Ovary (tissue), 10 donors: ENCODE results near the gene SVBP. TPM values are rescaled to one million over a fixed set of nuclear protein-coding genes. Genes with fewer than 3 reads are reported as not detected.
"Not testable (repeated sequence)": the region's sequence is repeated elsewhere in the genome, so short reads cannot be mapped to it uniquely, and the experiment has no call there.

ENCODE experiments used
- DNase-seq, 5 donors: peaks; one replicate each; pipeline ENCODE4 v3.0.0-alpha.2; 2019 to 2020
- H3K27ac ChIP-seq, 2 donors: fragments of 200-600 bp; one replicate each; pipeline versions ENCODE4 v1.5.1 to v1.8.0; 2019 to 2022
- H3K27me3 ChIP-seq: fragments of 200-600 bp; one replicate; pipeline ENCODE4 v1.8.0; 2022
- H3K36me3 ChIP-seq: fragments of 200-600 bp; sonication (generic); one replicate; pipeline ENCODE4 v1.5.1; 2019
- H3K4me1 ChIP-seq: one replicate; pipeline ENCODE4 v1.8.1; 2013; ENCODE audit warnings: mild to moderate bottlenecking, moderate library complexity; ENCODE audit not compliant: insufficient read depth
- H3K4me3 ChIP-seq: fragments of 200-600 bp; sonication (generic); one replicate; pipeline ENCODE4 v1.5.1; 2017
- H3K9me3 ChIP-seq, 2 donors: fragments of 200-600 bp in 1 of 2; sonication (generic) in 1 of 2; one replicate each; pipeline versions ENCODE4 v1.5.1 to v1.8.1; 2013 to 2019; ENCODE audit warnings: mild to moderate bottlenecking in 1 of 2, moderate library complexity in 1 of 2
- CTCF ChIP-seq, 3 donors: fragments of 450-650 bp in 2 of 3; fragments of 200-600 bp in 1 of 3; IDR thresholded peaks; one replicate each; pipeline versions ENCODE4 v1.5.1 to v1.8.0; 2016 to 2022; ENCODE audit warnings: antibody characterized with exemption in 3 of 3, mild to moderate bottlenecking in 1 of 3
- EP300 ChIP-seq: sonication (generic); formaldehyde crosslinking; IDR thresholded peaks from one replicate; pipeline ENCODE4 v1.6.1; 2017; ENCODE audit warnings: antibody characterized with exemption
- POLR2A ChIP-seq: fragments of 450-650 bp; IDR thresholded peaks from one replicate; pipeline ENCODE4 v1.6.1; 2017; ENCODE audit warnings: antibody characterized with exemption, mild to moderate bottlenecking, moderate library complexity
- WGBS, 3 donors: extraction: QIAGEN DNeasy Blood & Tissue Kit in 1 of 3; methylation state at CpG; one replicate each; pipeline versions ENCODE4 v1.1.5 to v1.1.7; 2013 to 2017; 5-methylcytosine and 5-hydroxymethylcytosine counted together
- intact Hi-C, 4 donors: fragments of 100-400 bp; cut with DNase I; formaldehyde crosslinking; loops; one replicate each; pipeline versions ENCODE4 v1.11.0 to v1.15.1; 2022 to 2023
- long read RNA-seq, 3 donors: library from polyadenylated mRNA in 2 of 3; unstranded in 2 of 3; transcript quantifications; one replicate each; pipeline ENCODE4 v2.0.0 and lab custom pipeline, GENCODE V29; 2021 to 2026
- polyA plus RNA-seq, 2 donors: library from polyadenylated mRNA; stranded (reverse); fragments of 200-250 nt in 1 of 2; fragments of 350-450 nt in 1 of 2; fragmentation: Illumina TruSeq in 1 of 2; extraction: RNeasy Lipid Tissue Mini Kit (QIAGEN cat#74804) in 1 of 2; gene quantifications; one replicate each; pipeline ENCODE4 v1.2.3, GENCODE V29; 2013 to 2014
- total RNA-seq, 7 donors: library from RNA; depleted of rRNA in 2 of 7; stranded (reverse); fragments of >200 nt in 2 of 7; fragmentation: NEBNext Ultra II Directional in 3 of 7; extraction: Animal tissue kit (Norgen Biotek cat#: 25700) in 3 of 7; gene quantifications; one replicate each; pipeline versions ENCODE4 v1.1.0 to v1.2.4, GENCODE V29; 2016 to 2023
- donor health status: DM: no; HTN: no; CAD: no; lungs with moderate emphysema.
- donor health status: DM: no; HTN: no; CAD: no.
- donor health status: Bipolar disorder and iron deficiency.
- donor health status: DM: yes; HTN: yes; CAD: no.
- donor health status: DM: no; HTN: no; CAD: no.
- donor health status: DM: yes; HTN: yes; CAD: no.

SVBP gene
- total RNA-seq = 10 to 100 TPM; 20.8 to 56.6 (median 30.3) TPM
- 10 to 100 TPM; 39.6 to 45.6 TPM for polyA plus RNA-seq
- long read RNA-seq, donor 1, transcript SVBP-201 (3 exons, 658 nt) = major isoform, 15 of 16 reads
- long read RNA-seq, donor 1, partial matches to known transcripts = 1 of 16 reads
- long read RNA-seq, donor 1, other reads (novel, unspliced or antisense) = 0 of 16 reads
- long read RNA-seq, donor 2, transcript SVBP-201 (3 exons, 658 nt) = major isoform, 54 of 61 reads
- long read RNA-seq, donor 2, partial matches to known transcripts = 6 of 61 reads
- long read RNA-seq, donor 2, other reads (novel, unspliced or antisense) = 0 of 61 reads
- long read RNA-seq, donor 3, transcript SVBP-201 (3 exons, 658 nt) = major isoform, 20 of 23 reads
- long read RNA-seq, donor 3, partial matches to known transcripts = 1 of 23 reads
- long read RNA-seq, donor 3, other reads (novel, unspliced or antisense) = 2 of 23 reads

GRCh38 chr1:42816585-42817439 is at the start of gene SVBP, which contains the start of gene ERMAP:
Gene SVBP, minus strand, starts transcription at chr1:42817397. Its CDS starts 853 bp downstream, at chr1:42816544.
Gene ERMAP, plus strand, starts transcription at chr1:42817122. Its CDS starts 13,327 bp downstream, at chr1:42830449.
- Histone ChIP-seq H3K9me3 (no peaks in the 10 kb centered on the region), H3K27me3 (no peaks in the 10 kb centered on the region), H3K36me3 (no peaks in the 10 kb centered on the region), H3K4me1 (peaks cover 7% of the 10 kb centered on the region), H3K27ac (peak within 1 kb of the TSS; percentile 71 to 99), H3K4me3 (peak within 1 kb of the TSS; percentile 90)
- intact Hi-C loops = loop anchor here in 1 of 4 donors (10.0 kb wide), 1 partner anchor 52 kb away; the partner anchor contains the start of genes C1orf50 and P3H1
- WGBS, 3 donors = 1% methylated on average over 52 to 66 of the region's 66 CpGs
- peak; percentile 40 for TF ChIP-seq POLR2A
- no peak for TF ChIP-seq CTCF (IDR thresholded peaks at IDR 0.05)
- TF ChIP-seq EP300 = no peak
- DNase-seq = peak; percentile 92 to 96 (median 95)

GRCh38 chr1:42866549-42866948 is 49.4 kb upstream of the SVBP start:
- no peak for DNase-seq
- Histone ChIP-seq H3K4me3 (no peak overlapping the region), H3K9me3 (no peaks in the 10 kb centered on the region), H3K36me3 (no peaks in the 10 kb centered on the region), H3K27me3 (no peaks in the 10 kb centered on the region), H3K27ac (no peak overlapping the region), H3K4me1 (no peaks in the 10 kb centered on the region)
- WGBS, 3 donors = 81 to 87% (median 83%) methylated on average over 5 of the region's 5 CpGs
- TF ChIP-seq CTCF (IDR thresholded peaks at IDR 0.05) = no peak
- no peak for TF ChIP-seq EP300
- TF ChIP-seq POLR2A = no peak
- intact Hi-C loops = no loop called here

GRCh38 chr1:42861014-42861399 is 43.8 kb upstream of the SVBP start:
- intact Hi-C loops = no loop called here
- no peaks in the 10 kb centered on the region for H3K4me1 ChIP-seq
- H3K9me3 ChIP-seq = no peaks in the 10 kb centered on the region
- H3K27ac ChIP-seq = no peak overlapping the region
- no peak for DNase-seq
- no peaks in the 10 kb centered on the region for H3K36me3 ChIP-seq
- H3K27me3 ChIP-seq = no peaks in the 10 kb centered on the region
- no peak for TF ChIP-seq POLR2A
- no peak for TF ChIP-seq EP300
- no peak for TF ChIP-seq CTCF (IDR thresholded peaks at IDR 0.05)
- H3K4me3 ChIP-seq = no peak overlapping the region

GRCh38 chr1:42860339-42861013 is 43.3 kb upstream of the SVBP start:
- TF ChIP-seq POLR2A (no peak), CTCF (IDR thresholded peaks at IDR 0.05) (no peak), EP300 (no peak)
- no peaks in the 10 kb centered on the region for H3K9me3 ChIP-seq
- no peak for DNase-seq
- WGBS, 3 donors = 60 to 90% (median 70%) methylated on average over 4 of the region's 4 CpGs
- no peaks in the 10 kb centered on the region for H3K4me1 ChIP-seq
- no peaks in the 10 kb centered on the region for H3K27me3 ChIP-seq
- intact Hi-C loops = no loop called here
- no peak overlapping the region for H3K4me3 ChIP-seq
- H3K27ac ChIP-seq = no peak overlapping the region
- H3K36me3 ChIP-seq = no peaks in the 10 kb centered on the region

GRCh38 chr1:42859366-42859765 is 42.2 kb upstream of the SVBP start:
- intact Hi-C loops = not testable (repeated sequence)

GRCh38 chr1:42856554-42856953 is 39.4 kb upstream of the SVBP start:
- H3K4me3 ChIP-seq, H3K4me1 ChIP-seq, intact Hi-C loops, H3K9me3 ChIP-seq, H3K27me3 ChIP-seq, H3K27ac ChIP-seq, H3K36me3 ChIP-seq, DNase-seq: not testable (repeated sequence)
- WGBS, 3 donors = 86 to 94% (median 88%) methylated on average over 3 of the region's 3 CpGs

More at GRCh38 chr1:42859366-42859765, 42.2 kb upstream of the SVBP start:
- H3K27me3 ChIP-seq, H3K4me1 ChIP-seq, H3K9me3 ChIP-seq, H3K27ac ChIP-seq, H3K36me3 ChIP-seq, H3K4me3 ChIP-seq, DNase-seq: not testable (repeated sequence)
- WGBS, 3 donors = 77 to 82% (median 79%) methylated on average over 5 of the region's 5 CpGs
